Endothelial cell of umbilical vein (primary cell): ENCODE measurements around the gene KRTCAP2. TPM values are rescaled to one million over a fixed set of nuclear protein-coding genes. Genes with fewer than 3 reads are reported as not detected.

Experiments
- BruUV-seq: library from RNA; stranded (reverse); fragments of 400-500 nt; replicated peaks from 2 replicates; lab custom pipeline; 2021; lab: Mats Ljungman, UMichigan
- CTCF ChIA-PET: fragments of 300-600, 350-600 bp; sonication (Branson Sonifier 250); formaldehyde crosslinking; loops from one replicate; lab custom pipeline; 2021; ENCODE audit warnings: antibody characterized with exemption, inconsistent platforms; lab: Charles Lee
- POLR2A ChIA-PET: fragments of 300-600, 350-600 bp; sonication (Branson Sonifier 250); formaldehyde crosslinking; loops from one replicate; lab custom pipeline; 2021; ENCODE audit warnings: antibody characterized with exemption, inconsistent platforms; lab: Charles Lee
- DNase-seq: peaks from one replicate; pipeline ENCODE4 v3.0.0-alpha.2; 2011; ENCODE audit warnings: low read depth, low spot score
- FAIRE-seq: peaks from 2 replicates; lab custom pipeline; 2011; peaks lifted over from hg19 to GRCh38; lab: Jason Lieb, UNC
- H2AFZ ChIP-seq: 2 replicates; pipeline ENCODE4 v1.6.0; 2012; ENCODE audit warnings: low read depth, low read length, control low read depth, inconsistent platforms
- H3K27ac ChIP-seq: 2 replicates; pipeline ENCODE4 v1.5.1; 2011; ENCODE audit warnings: low read depth, mild to moderate bottlenecking, control low read depth, low read length, moderate library complexity; ENCODE audit not compliant: insufficient read depth
- H3K27me3 ChIP-seq, 2 experiments: 2 replicates each; pipeline versions ENCODE4 v1.6.0 to v1.6.1; 2011; ENCODE audit warnings: low read length in 2 of 2, mixed read lengths in 1 of 2; ENCODE audit not compliant: control insufficient read depth in 2 of 2, insufficient read depth in 2 of 2
- H3K36me3 ChIP-seq, 2 experiments: 2 replicates in 1 of 2; 3 replicates in 1 of 2; pipeline ENCODE4 v1.5.1; 2011; ENCODE audit warnings: low read length in 2 of 2, mild to moderate bottlenecking in 1 of 2, moderate library complexity in 1 of 2; ENCODE audit not compliant: control insufficient read depth in 2 of 2, insufficient read depth in 2 of 2; ENCODE audit errors: extremely low read depth in 1 of 2
- H3K4me1 ChIP-seq: 3 replicates; pipeline ENCODE4 v1.5.1; 2011; ENCODE audit warnings: mild to moderate bottlenecking, low read length; ENCODE audit not compliant: control insufficient read depth, insufficient read depth; ENCODE audit errors: extremely low read depth
- H3K4me2 ChIP-seq: 2 replicates; pipeline ENCODE4 v1.6.1; 2011; ENCODE audit warnings: low read length, control low read depth, mixed read lengths; ENCODE audit not compliant: insufficient read depth
- H3K4me3 ChIP-seq, 3 experiments: fragments of 200-600 bp in 1 of 3; sonication (generic), shearing (Covaris generic) in 1 of 3; replicated peaks in 1 of 3; 2 replicates each; pipeline ENCODE4 v1.5.1; 2011 to 2016; ENCODE audit warnings: control low read depth in 3 of 3, low read length in 3 of 3, mild to moderate bottlenecking in 2 of 3, inconsistent platforms in 1 of 3, low read depth in 1 of 3, moderate library complexity in 1 of 3; ENCODE audit not compliant: insufficient read depth in 1 of 3
- H3K79me2 ChIP-seq: 2 replicates; pipeline ENCODE4 v1.6.0; 2012; ENCODE audit warnings: low read length, inconsistent platforms; ENCODE audit not compliant: control insufficient read depth, insufficient read depth
- H3K9ac ChIP-seq: replicated peaks from 2 replicates; pipeline ENCODE3; 2011; ENCODE audit warnings: low read length, control low read depth; ENCODE audit not compliant: insufficient read depth; ENCODE audit errors: extremely low read depth
- H3K9me1 ChIP-seq: replicated peaks from 3 replicates; pipeline ENCODE4 v1.6.0; 2011; ENCODE audit warnings: mild to moderate bottlenecking, low read length; ENCODE audit not compliant: control insufficient read depth, insufficient read depth; ENCODE audit errors: extremely low read depth
- H3K9me3 ChIP-seq: replicated peaks from 2 replicates; pipeline ENCODE4 v1.5.1; 2012; ENCODE audit warnings: low read length, inconsistent platforms; ENCODE audit not compliant: control insufficient read depth, insufficient read depth
- H4K20me1 ChIP-seq: replicated peaks from 2 replicates; pipeline ENCODE3; 2011; ENCODE audit warnings: mild to moderate bottlenecking, low read length; ENCODE audit not compliant: control insufficient read depth, insufficient read depth; ENCODE audit errors: extremely low read depth
- CTCF ChIP-seq, 2 donors: IDR thresholded peaks; 1 replicate in 1 of 2; 2 replicates in 1 of 2; pipeline ENCODE4 v1.5.1; 2011; ENCODE audit warnings: low read length in 2 of 2, mild to moderate bottlenecking in 2 of 2, moderate library complexity in 2 of 2, control low read depth in 1 of 2, inconsistent platforms in 1 of 2, low read depth in 1 of 2; ENCODE audit not compliant: insufficient read depth in 1 of 2; ENCODE audit errors: extremely low read depth in 1 of 2
- FOS ChIP-seq: IDR thresholded peaks from 2 replicates; pipeline ENCODE4 v1.6.1; 2011; ENCODE audit warnings: mild to moderate bottlenecking, low read length, moderate library complexity, borderline replicate concordance; ENCODE audit not compliant: insufficient read depth
- GATA2 ChIP-seq: IDR thresholded peaks from 2 replicates; pipeline ENCODE4 v1.7.0; 2011; ENCODE audit warnings: low read depth, mild to moderate bottlenecking, moderate library complexity, mixed read lengths, low read length; ENCODE audit not compliant: insufficient read length, insufficient read depth
- MYC ChIP-seq: IDR thresholded peaks from one replicate; pipeline ENCODE4 v1.6.1; 2011; ENCODE audit warnings: mild to moderate bottlenecking, low read depth, low read length
- POLR2A ChIP-seq: IDR thresholded peaks from 2 replicates; pipeline ENCODE4 v1.6.1; 2012; ENCODE audit warnings: low read depth, mild to moderate bottlenecking, control low read depth, low read length
- POLR2AphosphoS5 ChIP-seq: IDR thresholded peaks from 2 replicates; pipeline ENCODE4 v1.6.1; 2012; ENCODE audit warnings: low read depth, mild to moderate bottlenecking, control low read depth, low read length, moderate library complexity; ENCODE audit not compliant: insufficient read depth
- dilution Hi-C: fragments of 300-500 bp; cut with MboI; formaldehyde crosslinking; loops from one replicate; pipeline ENCODE4 v1.15.0; 2019; ENCODE audit warnings: low sequenced_read_pairs; ENCODE audit not compliant: extremely low pct_ligation_motif_present
- intact Hi-C: fragments of 100-400 bp; cut with micrococcal nuclease; formaldehyde crosslinking; loops from one replicate; pipeline ENCODE4 v1.10.0; 2022
- polyA plus RNA-seq, 4 experiments: library from polyadenylated mRNA; depleted of rRNA in 3 of 4; stranded (reverse) in 3 of 4; unstranded in 1 of 4; fragments of >200 nt; gene quantifications; 2 replicates each; pipeline versions ENCODE4 v1.2.1 to v1.2.3, GENCODE V29; 2011 to 2012; ENCODE audit warnings: missing spikeins in 1 of 4
- total RNA-seq: library from RNA; stranded (reverse); gene quantifications from 2 replicates; pipeline ENCODE4 v1.2.3, GENCODE V29; 2021
- TF ChIP-seq, protein P1 (sequence below): IDR thresholded peaks from 2 replicates; pipeline ENCODE4 v1.6.1; 2011; ENCODE audit not compliant: insufficient read depth, insufficient read length

KRTCAP2 gene
- total and polyA plus RNA-seq, 2 donors (not counting 3 experiments of a cell fraction or from before 2014, with no cell fraction given) = 207 to 362 TPM

- peaks cover 22 to 35% of the 10 kb centered on the region in 2 experiments for H3K36me3 ChIP-seq
- H2AFZ ChIP-seq = no peak overlapping the region
- H3K9me1 ChIP-seq = no peaks in the 10 kb centered on the region
- CTCF ChIA-PET = interaction anchor here (0.9 to 15.5 kb wide), 4 partner anchors 10 to 42 kb away, joined by 3 to 204 read pairs (median 20); partner anchors contain the start of gene KRTCAP2
- TF ChIP-seq POLR2AphosphoS5 (no peak), POLR2A (no peak), GATA2 (no peak), FOS (no peak), MYC (no peak), CTCF (IDR thresholded peaks at IDR 0.05; ENCODE audit: extremely low read depth in 1 of 2, insufficient read depth in 1 of 2, low read depth in 1 of 2, low read length in 2 of 2) (no peak)
- TF ChIP-seq, protein P1, sequence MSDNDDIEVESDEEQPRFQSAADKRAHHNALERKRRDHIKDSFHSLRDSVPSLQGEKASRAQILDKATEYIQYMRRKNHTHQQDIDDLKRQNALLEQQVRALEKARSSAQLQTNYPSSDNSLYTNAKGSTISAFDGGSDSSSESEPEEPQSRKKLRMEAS = no peak
- peaks cover 49% of the 10 kb centered on the region for H3K4me1 ChIP-seq
- dilution Hi-C loops = no loop called here
- H4K20me1 ChIP-seq = no peaks in the 10 kb centered on the region
- no peaks in the 10 kb centered on the region for H3K27me3 ChIP-seq
- H3K9me3 ChIP-seq = no peaks in the 10 kb centered on the region
- FAIRE-seq (no peak), DNase-seq (peak; percentile 2)
- intact Hi-C loops = no loop called here
- H3K79me2 ChIP-seq = peaks cover 41% of the 10 kb centered on the region
- H3K4me2 ChIP-seq = no peak overlapping the region
- H3K9ac ChIP-seq = no peak overlapping the region
- H3K4me3 ChIP-seq = no peak overlapping the region
- peak overlapping the region; percentile 98 for H3K27ac ChIP-seq
- POLR2A ChIA-PET = interaction anchor here (1.3 to 1.5 kb wide), 2 partner anchors 33 to 39 kb away, joined by 3 to 4 read pairs; partner anchors contain the start of gene KRTCAP2
- no TSS peak for BruUV-seq
Observed at GRCh38 chr1:155133799-155134281, 39.3 kb downstream of the KRTCAP2 start.
